Superior temporal gyrus (tissue), 1 donor: ENCODE measurements around the gene EFTUD2.
"Not testable (repeated sequence)": the region's sequence is repeated elsewhere in the genome, so short reads cannot be mapped to it uniquely, and the experiment has no call there.

Experiments
- DNase-seq: peaks from one replicate; pipeline ENCODE4 v3.0.0-alpha.2; 2016; ENCODE audit errors: extremely low spot score

EFTUD2 gene

DNA sequence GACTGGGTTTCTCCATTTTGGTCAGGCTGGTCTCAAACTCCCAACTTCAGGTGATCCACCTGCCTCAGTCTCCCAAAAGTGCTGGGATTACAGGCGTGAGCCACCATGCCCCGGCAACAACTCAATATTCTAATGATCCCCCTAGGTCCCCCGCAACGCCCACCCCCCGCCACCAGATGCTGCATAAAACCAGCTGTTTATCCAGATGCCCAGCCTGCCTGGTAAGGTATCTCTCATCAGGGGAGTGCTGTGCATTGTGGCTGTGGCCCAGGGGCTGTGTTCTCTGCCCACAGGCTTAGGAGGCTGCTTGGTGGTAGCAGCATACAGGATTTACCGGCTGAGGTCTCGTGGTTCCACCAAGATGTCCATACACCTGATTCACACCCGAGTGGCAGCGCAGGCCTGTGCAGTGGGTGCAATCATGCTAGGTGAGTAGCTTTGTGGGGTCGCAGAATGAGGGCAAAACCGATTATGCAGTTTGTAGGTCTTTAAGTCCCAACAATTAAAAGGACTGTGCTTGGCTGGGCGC is 50.2 kb downstream of the EFTUD2 start:
- no peak for DNase-seq

DNA sequence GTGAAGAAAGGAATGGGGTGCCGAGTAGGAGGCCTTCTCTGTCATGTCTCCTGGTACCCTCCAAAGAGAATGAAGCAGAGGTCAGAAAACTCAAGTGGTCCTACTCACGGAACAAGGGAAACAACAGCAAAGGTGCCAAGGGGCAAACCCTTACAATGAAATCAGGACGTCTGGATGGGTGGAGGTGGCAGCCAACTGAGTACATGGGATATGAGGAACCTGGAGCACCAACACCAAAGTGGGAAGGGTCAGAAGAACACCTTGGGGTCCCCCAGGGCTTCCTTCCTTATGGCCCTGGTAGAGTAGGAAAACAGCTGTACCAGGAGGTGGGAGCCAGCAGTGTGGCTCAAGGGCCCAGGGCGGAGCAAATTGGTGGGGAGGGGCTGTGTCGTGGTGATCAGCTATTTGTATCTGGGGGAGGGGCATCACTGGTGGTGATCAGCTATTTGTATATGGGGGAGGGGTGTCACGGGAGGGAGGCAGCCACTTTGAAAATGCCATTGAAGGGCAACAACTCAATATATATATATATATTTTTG is 50.9 kb downstream of the EFTUD2 start:
- DNase-seq = no peak

DNA sequence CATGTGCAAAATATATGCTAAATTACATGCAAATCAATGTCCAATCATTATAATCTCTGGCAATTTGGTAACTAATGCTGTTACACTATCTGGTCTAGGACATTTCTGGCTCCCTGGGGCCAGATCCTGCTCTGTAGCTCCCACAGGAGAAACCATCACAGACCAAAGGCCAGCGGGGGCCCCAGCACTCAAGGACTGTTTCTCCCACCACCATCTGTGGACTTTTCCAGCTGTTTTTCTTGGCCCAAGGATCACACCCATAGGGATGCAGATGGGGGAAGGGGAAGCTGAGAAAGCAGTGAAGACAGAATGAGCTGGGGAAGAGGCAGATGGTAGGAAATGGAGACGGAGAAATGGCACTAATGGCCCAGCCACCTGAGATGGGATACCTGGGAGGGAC is 51.7 kb downstream of the EFTUD2 start, which contains the start of gene HIGD1B:
Gene HIGD1B (plus strand): TSS at position 298 of the 400 bp plus-strand sequence. CDS start 270 bp downstream, outside the sequence.
- DNase-seq = no peak

DNA sequence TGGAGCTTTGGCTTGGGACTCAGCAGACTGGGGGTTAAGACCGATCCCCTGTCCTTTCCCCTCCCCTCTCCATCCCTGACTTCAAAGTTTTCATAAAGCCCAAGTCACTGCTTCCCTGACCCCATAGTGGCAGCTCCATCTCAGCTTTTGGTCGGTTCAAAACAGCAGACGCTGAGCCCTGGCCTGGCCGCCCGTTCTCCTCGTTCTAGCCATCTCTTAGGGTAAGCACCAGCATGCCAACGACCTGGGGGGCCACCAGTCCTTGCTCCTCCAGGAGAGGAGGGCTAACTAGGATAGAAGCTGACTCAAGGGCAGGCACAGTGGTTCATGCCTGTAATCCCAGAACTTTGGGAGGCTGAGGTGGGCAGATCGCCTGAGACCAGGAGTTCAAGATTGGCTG is 53.0 kb downstream of the EFTUD2 start:
- no peak for DNase-seq

DNA sequence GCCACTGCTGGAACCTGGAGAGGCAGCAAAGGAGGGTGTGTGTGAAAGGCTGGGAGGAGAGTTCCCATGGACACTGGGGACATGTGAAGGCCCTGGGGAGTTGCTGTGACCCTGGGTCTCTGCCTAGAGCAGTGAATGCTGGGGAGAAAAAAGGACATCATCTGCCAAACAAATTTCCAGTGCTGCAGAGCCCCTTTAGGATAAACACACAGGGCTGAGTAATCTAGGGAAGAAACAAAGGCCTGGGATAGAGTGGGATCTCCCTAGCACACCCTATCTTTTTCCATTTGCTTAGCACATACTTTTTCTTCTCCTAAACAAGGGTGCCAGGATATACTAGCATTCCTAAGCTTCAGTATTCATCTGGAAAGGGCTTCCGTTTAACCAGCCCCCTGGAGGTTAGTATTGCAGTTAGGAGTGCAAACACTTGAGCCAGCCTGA is 54.8 kb downstream of the EFTUD2 start:
- no peak for DNase-seq

DNA sequence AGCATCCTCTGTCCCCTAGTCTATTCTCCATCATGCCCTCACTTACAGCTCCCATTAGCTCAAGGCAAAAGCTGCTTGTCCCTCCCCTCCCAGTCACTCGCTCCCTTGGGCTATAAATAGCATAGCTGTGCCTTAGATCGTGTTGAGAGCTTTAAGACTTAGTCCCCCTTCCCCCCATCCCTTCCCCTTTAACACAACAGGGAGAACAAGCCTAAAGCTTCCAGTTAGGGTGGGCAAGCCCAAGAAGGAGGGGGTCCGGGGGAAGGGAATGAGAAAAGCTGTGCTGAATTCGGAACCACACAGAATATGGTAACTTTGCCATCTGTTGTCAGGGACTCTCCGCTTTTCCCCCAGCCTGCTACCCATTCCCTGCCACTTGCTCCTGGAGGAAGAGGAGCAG is 56.5 kb downstream of the EFTUD2 start:
- no peak for DNase-seq

DNA sequence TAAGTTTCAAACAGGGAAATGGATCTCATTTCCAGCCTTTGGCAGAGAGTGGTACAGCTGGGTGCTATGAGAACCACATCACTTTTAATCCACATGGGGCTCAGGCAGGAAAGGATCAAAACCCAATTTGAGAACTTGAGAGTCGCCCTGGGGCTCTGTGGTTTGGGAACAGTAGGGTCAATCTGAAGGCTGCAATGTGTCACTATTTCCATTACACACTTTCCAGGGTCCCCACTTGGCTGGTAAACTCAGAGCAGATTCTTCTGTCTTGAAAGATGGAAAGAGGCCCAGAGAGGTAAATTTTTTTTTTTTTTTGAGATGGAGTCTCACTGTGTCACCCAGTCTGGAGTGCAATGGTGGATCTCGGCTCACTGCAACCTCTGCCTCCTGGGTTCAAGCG is 58.3 kb downstream of the EFTUD2 start:
- no peak for DNase-seq

DNA sequence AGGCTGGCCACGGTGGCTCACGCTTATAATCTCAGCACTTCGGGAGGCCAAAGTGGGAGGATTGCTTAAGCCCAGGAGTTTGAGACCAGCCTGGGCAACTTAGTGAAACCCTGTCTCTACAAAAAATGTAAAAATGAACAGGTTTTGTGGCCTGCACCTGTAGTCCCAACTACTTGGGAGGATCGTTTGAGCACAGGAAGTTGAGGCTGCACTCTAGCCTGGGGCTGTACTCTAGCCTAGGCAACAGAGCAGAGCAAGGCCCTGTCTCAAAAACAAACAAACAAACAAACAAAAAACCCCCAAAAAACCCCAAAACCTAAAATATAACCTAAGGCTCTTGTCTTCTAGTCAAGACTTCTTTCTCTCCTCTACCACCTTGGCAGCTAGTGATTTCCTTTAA is 59.0 kb downstream of the EFTUD2 start:
- no peak for DNase-seq

DNA sequence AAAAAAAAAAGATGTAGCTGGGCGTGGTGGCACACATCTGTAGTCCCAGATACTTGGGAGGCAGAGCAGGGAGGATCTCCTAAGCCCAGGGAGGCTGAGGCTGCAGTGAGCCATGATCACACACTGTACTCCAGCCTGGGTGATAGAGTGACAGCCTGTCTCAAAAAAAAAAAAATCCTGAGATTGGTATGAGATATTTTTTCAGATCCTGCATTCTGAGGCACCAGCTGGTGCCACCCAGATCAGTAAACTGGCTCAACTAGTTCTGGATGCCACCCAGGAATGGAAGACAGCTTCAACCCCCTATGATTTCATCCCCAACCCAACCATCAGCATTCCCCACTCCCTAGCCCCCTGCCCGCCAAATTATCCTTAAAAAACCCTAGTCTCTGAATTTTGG is 62.0 kb downstream of the EFTUD2 start:
- no peak for DNase-seq

DNA sequence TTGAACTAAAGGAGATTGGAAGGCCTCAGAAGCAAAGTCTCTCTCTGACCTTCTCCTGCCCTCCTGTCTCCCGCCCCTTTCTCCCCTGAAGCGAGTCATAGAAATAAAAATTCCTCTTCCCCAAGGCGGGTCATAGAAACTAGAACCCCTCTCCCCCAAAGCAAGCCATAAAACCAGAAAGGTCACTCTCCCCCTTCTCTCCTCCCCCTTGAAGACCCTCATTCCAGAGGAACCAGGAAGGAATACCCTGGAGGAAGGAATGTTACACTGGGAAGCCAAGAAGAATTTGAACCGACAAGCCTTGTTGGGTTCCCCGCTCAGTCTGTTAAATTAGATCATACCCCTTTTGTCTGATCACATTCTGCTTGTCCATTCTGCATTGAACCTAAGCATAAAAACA is 66.4 kb downstream of the EFTUD2 start:
- DNase-seq = no peak

DNA sequence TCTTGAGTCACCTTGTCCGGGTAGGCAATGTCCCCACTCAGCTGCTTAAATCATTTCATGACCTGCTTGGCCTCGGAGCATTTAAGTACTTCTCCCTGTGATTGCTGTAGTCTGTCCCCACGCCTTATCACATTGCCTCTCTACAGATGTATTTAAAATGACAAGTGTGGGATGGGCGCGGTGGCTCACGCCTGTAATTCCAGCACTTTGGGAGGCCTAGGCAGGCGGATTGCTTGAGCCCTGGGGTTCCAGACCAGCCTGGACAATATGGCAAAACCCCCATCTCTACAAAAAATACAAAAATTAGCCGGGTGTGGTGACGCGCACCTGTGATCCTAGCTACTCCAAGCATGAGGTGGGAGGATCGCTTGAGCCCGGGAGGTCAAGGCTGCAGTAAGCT is 67.9 kb downstream of the EFTUD2 start:
- no peak for DNase-seq

DNA sequence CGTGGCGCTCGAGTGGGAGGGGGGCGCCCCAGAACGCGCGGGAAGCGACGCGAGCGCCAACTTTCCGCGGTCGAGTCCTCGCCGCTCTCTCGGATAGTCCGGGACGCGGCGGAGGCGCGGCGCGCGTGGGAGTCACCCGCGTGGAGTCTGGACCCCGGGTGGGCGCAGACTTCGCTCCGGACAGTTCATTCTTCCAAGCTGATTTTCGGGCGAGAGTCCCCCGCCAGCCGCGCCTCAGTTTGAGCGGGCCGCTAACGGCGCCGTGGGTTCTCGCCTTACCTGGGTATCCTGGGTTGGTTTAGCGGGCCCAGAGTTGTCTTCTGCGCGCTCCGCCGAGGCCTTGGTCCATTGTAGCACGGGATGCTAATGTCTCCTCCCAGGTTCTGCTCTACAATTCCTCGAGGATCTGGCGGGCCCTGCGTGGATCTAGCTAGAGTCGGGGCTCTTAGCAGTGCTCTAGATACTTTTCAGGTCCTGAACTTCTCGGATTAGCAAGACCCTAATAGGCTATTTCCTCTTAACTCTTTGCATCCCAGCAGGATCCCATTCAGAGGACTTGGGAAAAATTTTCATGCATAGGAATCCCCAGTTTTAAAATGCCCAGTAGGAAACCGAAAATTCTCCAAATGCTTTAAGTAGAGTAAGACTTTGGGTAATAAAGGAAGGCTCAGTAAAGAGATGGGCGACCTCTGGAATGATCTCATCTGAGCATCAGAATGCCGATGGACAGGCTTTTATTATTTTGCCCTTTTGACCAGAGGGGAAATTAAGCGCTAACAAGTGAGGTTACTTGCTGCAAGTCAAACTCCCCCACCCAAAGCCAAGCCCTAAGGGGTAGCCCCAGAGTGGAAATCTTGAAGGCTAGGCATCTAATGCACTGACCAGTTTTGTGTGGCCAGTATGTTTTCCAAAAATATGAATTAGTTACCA is 68.6 kb downstream of the EFTUD2 start:
- no peak for DNase-seq

DNA sequence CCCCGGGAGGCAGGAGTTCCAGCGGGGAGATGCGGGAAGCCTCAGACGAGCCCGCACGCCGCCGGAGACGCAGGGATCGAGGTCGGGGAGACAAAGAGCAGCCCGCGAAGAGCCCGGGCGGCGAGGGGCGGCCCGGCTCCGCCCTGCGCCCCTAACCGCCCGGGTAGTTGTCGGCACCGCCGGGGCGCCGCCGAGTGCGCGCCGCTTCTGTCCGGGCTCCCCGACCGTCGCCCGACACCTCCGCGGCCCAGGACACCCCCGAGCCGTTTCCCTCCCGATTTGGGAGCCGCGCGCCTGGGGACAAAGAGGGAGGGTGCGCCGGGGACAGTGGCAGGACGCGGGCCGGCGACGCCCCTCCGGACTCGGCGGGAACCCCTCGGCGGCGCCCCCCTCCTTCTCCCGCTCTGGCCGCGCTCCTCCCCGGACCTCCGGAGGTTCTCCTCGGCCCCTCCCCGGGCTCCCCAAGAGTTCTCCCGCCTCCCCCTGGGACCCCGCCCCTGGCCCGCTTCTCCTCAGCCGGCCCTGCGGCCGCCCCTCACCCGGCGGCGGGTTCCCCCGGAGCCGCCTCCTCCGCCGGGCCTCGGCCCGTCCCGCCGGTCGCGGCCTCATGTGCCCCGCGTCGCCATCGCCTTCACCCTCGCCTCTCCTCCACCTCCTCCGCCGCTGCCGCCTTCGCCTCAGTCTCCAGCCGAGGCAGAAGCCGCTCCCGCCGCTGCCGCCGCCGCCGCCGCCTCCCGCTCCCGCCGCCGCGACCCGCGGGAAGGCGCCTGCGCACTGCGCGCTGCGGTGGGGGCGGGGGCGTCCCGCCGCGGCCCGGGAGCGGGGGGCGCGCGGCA is 69.5 kb downstream of the EFTUD2 start, which contains the start of gene GJC1:
Gene GJC1 (minus strand): TSS at position 765 of the 836 bp plus-strand sequence. CDS start 24,470 bp downstream, outside the sequence.
- DNase-seq = no peak

DNA sequence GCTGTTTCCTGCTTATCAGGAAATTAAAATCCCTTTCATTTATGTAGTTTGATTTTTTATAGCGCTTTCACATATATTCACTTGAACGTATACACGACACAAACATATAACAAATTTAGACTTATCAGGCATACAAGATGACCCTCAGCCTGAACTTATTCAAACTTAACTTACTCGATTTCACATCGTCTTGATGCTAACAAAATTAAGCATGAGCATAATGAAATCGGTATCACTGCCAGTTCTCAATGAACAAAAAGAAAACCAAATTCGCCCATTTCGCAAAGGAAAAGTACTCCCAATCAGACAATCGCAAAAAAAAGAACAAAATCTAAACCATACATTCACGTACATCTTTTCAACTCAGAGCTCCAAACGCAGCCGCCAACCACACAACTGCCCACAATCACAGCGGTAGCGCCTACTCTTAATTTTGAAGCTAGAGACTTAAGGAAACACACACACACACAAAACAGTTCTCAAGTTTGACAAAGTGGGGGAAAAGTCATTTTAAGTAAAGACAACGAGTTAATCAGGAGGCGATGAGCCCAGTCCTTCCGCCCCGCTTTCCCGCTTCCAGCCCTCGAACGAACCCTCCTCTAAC is 70.2 kb downstream of the EFTUD2 start:
- DNase-seq = peak; percentile 26

DNA sequence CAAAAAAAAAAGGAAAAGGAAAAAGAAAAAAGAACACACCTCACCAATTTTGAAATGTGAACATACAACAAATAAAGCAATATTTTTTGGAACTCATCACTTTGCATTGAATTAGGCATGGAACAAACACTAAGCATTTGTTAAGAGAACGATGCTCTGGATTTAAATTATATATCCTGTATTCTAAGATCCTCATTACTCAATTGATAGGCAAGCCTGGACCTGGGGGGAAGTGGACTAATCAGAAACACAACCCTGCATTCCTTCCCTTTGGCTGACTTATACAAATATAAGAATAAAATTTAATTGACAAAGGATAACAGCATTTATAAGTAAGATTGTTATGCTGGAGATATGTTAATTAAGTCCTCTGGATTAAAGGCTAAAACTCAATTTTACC is 71.4 kb downstream of the EFTUD2 start:
- no peak for DNase-seq

DNA sequence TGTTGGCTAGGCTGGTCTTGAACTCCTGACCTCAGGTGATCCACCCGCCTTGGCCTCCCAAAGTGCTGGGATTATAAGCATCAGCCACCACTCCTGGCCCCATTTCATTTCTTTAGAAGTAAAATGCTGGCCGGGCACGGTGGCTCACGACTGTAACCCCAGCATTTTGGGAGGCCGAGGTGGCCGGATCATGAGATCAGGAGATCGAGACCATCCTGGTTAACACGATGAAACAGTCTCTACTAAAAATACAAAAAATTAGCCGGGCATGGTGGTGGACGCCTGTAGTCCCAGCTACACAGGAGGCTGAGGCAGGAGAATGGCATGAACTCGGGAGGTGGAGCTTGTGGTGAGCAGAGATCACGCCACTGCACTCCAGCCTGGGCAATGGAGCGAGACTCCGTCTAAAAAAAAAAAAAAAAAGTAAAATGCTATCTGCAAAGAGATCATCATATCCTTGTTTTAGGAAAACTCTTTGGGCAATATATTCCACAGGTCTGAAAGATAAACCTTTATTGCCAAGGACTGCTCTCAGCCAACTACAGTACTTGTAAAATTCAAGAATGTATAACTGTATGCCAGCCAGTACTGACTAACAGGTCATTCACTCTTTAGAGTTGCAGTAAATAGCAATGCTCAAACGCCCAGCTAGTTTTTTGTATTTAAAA is 73.0 kb downstream of the EFTUD2 start:
- no peak for DNase-seq

DNA sequence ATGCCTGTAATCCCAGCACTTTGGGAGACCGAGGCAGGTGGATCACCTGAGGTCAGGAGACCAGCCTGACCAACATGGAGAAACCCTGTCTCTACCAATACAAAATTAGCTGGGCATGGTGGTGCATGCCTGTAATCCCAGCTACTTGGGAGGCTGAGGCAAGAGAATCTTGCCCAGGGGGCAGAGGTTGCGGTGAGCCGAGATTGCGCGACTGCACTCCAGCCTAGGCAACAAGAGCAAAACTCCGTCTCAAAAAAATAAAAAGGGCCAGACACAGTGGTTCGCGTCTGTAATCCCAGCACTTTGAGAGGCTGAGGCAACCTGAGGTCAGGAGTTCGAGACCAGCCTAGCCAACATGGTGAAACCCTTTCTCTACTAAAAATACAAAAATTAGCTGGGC is 74.0 kb downstream of the EFTUD2 start:
- DNase-seq = not testable (repeated sequence)

DNA sequence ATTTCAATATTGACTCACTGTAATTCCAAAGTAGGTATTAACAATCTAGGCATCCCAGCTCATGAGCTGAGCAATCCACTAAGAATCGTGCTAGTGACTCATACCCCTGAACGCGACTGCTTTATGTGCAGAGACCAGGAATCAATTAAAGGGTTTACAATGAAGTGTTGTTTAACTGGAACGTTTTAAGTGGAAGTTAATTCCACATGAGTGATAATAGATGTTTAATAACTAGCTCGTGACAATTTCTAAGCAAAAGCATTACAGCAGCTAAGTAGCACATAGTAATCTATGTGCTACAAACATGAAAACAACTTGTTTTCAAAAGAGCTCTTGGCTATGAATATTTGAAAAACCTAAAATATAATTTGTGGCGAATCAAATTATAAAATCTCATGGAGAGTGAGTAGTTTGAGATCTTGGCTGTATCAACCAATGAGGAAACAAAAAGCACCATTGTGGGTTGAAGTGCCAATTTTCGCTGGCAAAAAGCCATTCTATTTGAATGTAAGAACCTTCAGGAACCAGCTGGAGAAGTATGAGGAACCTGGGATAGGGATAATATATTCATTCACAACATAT is 78.5 kb downstream of the EFTUD2 start:
- DNase-seq = no peak

DNA sequence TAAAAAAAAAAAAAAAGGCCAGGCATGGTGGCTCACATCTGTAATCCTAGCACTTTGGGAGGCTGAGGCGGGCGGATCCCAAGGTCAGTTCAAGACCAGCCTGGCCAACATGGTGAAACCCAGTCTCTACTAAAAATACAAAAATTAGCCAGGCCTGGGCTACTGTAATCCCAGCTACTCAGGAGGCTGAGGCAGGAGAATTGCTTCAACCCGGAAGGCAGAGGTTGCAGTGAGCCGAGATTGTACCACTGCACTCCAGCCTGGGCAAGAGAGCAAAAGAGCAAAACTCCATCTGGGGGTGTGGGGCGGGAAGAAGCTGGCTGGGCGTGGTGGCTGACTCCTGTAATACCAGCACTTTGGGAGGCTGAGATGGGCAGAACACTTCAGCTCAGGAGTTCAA is 80.7 kb downstream of the EFTUD2 start:
- DNase-seq = not testable (repeated sequence)

DNA sequence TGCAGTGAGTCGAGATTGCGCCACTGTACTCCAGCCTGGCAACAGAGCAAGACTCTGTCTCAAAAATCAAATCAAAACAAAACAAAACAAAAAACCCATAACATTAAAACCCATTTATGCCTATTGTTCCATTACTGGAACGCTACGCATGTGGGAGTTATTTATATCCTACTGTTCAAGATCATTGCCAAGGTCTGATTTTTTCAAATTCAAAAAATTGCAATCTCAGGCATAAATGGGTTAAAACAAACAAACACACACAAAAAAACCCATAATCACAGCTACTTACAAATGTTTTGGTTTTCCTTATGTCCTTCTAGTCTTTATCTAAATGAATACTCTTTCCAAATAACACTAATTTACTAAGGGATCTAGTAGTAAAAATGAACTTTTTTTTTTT is 87.0 kb downstream of the EFTUD2 start:
- no peak for DNase-seq
